ENCODE data around the gene TENT5A.
A peak's percentile ranks its signal among the peaks of the same experiment; 100 is the strongest.

TENT5A gene

DNA sequence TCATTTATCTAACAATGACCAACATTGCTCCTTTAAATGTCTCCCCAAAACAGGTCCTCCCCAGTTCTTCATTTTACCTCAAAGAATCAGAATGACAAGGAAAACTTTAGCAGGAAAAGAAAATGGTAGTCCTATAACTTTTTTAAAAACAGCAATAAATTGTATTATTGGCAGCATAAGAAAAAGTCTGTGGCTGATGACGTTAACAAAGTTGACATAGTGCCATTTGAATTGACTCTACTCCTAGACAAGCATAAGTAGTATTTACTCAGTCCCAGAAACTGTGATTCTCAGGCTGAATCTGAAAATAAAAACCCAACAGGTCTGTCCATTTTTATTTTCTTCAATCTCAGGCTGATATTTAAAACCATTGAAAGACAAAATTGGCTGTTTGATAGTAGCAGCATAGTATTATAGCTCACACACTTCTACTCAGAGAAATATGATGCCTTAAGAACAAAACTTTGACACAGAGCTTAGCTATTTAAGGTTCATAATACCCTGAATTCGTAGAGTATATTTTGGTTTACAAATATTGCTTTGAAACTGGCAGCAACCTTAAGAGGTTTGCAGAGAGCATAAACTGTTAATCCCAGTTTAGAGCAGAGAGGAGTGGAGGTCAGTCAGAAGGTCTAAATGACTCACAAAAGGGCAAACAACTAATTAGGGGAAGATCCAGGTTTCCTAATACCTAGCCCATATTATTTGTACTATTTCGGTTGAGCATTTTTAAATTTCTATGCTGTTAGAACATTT is 35.0 kb upstream of the TENT5A start:
- TF ChIP-seq EZH2phosphoT487 (IDR thresholded peaks at IDR 0.05; ENCODE audit: low read depth) = no peak
- TF ChIP-seq, protein P1, sequence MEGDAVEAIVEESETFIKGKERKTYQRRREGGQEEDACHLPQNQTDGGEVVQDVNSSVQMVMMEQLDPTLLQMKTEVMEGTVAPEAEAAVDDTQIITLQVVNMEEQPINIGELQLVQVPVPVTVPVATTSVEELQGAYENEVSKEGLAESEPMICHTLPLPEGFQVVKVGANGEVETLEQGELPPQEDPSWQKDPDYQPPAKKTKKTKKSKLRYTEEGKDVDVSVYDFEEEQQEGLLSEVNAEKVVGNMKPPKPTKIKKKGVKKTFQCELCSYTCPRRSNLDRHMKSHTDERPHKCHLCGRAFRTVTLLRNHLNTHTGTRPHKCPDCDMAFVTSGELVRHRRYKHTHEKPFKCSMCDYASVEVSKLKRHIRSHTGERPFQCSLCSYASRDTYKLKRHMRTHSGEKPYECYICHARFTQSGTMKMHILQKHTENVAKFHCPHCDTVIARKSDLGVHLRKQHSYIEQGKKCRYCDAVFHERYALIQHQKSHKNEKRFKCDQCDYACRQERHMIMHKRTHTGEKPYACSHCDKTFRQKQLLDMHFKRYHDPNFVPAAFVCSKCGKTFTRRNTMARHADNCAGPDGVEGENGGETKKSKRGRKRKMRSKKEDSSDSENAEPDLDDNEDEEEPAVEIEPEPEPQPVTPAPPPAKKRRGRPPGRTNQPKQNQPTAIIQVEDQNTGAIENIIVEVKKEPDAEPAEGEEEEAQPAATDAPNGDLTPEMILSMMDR (IDR thresholded peaks at IDR 0.05; ENCODE audit: low read depth, low read length) = no peak
- H3K36me3 ChIP-seq (replicated peaks; ENCODE audit: low read depth, low read length) = no peaks in the 10 kb centered on the region
- H2AFZ ChIP-seq (ENCODE audit: low read depth, low read length) = no peak overlapping the region
- no peaks in the 10 kb centered on the region for H3K79me2 ChIP-seq (ENCODE audit: low read length)
- no peaks in the 10 kb centered on the region for H3K27me3 ChIP-seq (ENCODE audit: low read depth, low read length)
- H3K4me2 ChIP-seq (ENCODE audit: low read length) = no peak overlapping the region
- H3K27ac ChIP-seq (ENCODE audit: low read length) = no peak overlapping the region
- no peak overlapping the region for H3K9ac ChIP-seq (ENCODE audit: low read length)
- no peaks in the 10 kb centered on the region for H4K20me1 ChIP-seq (ENCODE audit: insufficient read depth, low read length)
- no peak overlapping the region for H3K4me3 ChIP-seq (ENCODE audit: low read length)
- no peaks in the 10 kb centered on the region for H3K9me3 ChIP-seq (ENCODE audit: insufficient read depth, low read length)
- H3K4me1 ChIP-seq (ENCODE audit: low read length) = peaks cover 19% of the 10 kb centered on the region

DNA sequence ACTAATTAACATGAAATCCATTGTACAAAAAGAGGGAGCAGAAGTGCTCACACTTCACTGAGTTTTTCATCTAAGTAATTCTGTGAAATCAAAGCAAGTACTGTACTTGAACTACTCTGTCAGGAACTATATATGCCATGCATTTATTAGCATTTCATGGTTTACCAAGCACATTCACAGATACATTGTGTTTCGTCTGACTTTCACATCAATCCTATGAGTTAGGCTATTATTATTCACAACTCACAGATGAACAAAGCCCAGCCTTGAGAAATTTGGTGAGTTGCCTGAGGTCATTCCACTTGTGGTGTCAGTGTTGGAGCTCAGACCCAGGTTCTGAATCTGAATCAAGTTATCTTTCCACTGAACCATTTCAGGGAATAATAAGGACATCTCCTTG is 33.7 kb upstream of the TENT5A start:
- H3K36me3 ChIP-seq (replicated peaks; ENCODE audit: low read depth, low read length) = no peaks in the 10 kb centered on the region
- no peaks in the 10 kb centered on the region for H3K27me3 ChIP-seq (ENCODE audit: low read depth, low read length)
- H3K79me2 ChIP-seq (ENCODE audit: low read length) = no peaks in the 10 kb centered on the region
- 0 out of 2 replicates have a peak overlapping the region, but pooled peaks have one; percentile 1 for H3K4me3 ChIP-seq (ENCODE audit: low read length)
- H3K9ac ChIP-seq (ENCODE audit: low read length) = no peak overlapping the region
- H3K4me2 ChIP-seq (ENCODE audit: low read length) = peak overlapping the region; percentile 19
- TF ChIP-seq, protein P1 (IDR thresholded peaks at IDR 0.05; ENCODE audit: low read depth, low read length) = no peak
- no peak for TF ChIP-seq EZH2phosphoT487 (IDR thresholded peaks at IDR 0.05; ENCODE audit: low read depth)
- H2AFZ ChIP-seq (ENCODE audit: low read depth, low read length) = no peak overlapping the region
- H4K20me1 ChIP-seq (ENCODE audit: insufficient read depth, low read length) = no peaks in the 10 kb centered on the region
- H3K27ac ChIP-seq (ENCODE audit: low read length) = no peak overlapping the region
- H3K9me3 ChIP-seq (ENCODE audit: insufficient read depth, low read length) = 0 out of 2 replicates have a peak, but pooled peaks cover 9% of the 10 kb centered on the region
- peaks cover 19% of the 10 kb centered on the region for H3K4me1 ChIP-seq (ENCODE audit: low read length)

DNA sequence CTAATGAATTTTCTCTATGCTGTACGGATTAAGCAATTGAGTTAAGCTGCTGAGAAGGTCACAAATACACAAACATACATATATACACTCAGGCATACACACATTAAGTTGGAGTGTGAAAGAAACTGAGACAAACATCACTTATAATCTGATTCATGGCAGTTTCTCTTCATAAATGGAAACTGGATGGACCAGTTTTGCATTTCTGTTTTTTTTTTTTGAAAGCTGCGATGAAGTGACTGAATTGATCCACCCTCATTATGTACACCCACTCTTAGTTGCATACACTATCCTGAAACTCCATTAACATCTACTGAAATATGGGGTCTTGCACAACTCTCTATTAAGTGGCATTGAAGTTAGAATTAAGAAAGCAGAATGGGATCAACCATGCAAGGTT is 32.9 kb upstream of the TENT5A start:
- H3K27ac ChIP-seq (ENCODE audit: low read length) = no peak overlapping the region
- peaks cover 19% of the 10 kb centered on the region for H3K4me1 ChIP-seq (ENCODE audit: low read length)
- H3K9me3 ChIP-seq (ENCODE audit: insufficient read depth, low read length) = 0 out of 2 replicates have a peak, but pooled peaks cover 10% of the 10 kb centered on the region
- no peaks in the 10 kb centered on the region for H3K36me3 ChIP-seq (replicated peaks; ENCODE audit: low read depth, low read length)
- no peak overlapping the region for H3K4me3 ChIP-seq (ENCODE audit: low read length)
- no peak overlapping the region for H3K9ac ChIP-seq (ENCODE audit: low read length)
- no peaks in the 10 kb centered on the region for H4K20me1 ChIP-seq (ENCODE audit: insufficient read depth, low read length)
- peak overlapping the region; percentile 19 for H3K4me2 ChIP-seq (ENCODE audit: low read length)
- TF ChIP-seq, protein P1 (IDR thresholded peaks at IDR 0.05; ENCODE audit: low read depth, low read length) = no peak
- TF ChIP-seq EZH2phosphoT487 (IDR thresholded peaks at IDR 0.05; ENCODE audit: low read depth) = no peak
- no peaks in the 10 kb centered on the region for H3K27me3 ChIP-seq (ENCODE audit: low read depth, low read length)
- H3K79me2 ChIP-seq (ENCODE audit: low read length) = no peaks in the 10 kb centered on the region
- H2AFZ ChIP-seq (ENCODE audit: low read depth, low read length) = no peak overlapping the region

DNA sequence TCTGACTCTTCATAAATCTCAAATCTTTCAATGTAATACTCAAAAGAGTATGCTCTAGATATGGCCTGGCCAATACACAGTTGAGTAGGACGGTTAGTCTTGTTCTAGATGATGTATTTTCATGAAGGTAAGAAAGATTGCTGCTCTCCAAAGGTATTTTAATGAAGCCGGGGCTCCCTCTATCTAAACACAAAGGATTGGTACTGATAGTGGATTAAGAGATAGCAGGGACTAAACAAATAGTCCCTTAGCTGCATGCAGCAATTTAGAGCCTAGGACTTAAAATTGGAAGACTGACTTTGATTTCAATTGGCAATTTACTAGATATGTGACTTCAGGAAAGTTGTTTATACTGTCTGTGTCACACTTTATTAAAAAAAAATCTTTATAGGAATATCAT is 31.4 kb upstream of the TENT5A start:
- Histone ChIP-seq H4K20me1 (ENCODE audit: insufficient read depth, low read length) (no peaks in the 10 kb centered on the region), H3K4me2 (ENCODE audit: low read length) (no peak overlapping the region)
- TF ChIP-seq, protein P1 (IDR thresholded peaks at IDR 0.05; ENCODE audit: low read depth, low read length) = no peak
- TF ChIP-seq EZH2phosphoT487 (IDR thresholded peaks at IDR 0.05; ENCODE audit: low read depth) = no peak

More for the DNA sequence above, 31.4 kb upstream of the TENT5A start:
- Histone ChIP-seq H3K36me3 (replicated peaks; ENCODE audit: low read depth, low read length) (no peaks in the 10 kb centered on the region), H3K27me3 (ENCODE audit: low read depth, low read length) (no peaks in the 10 kb centered on the region), H3K27ac (ENCODE audit: low read length) (no peak overlapping the region), H3K9ac (ENCODE audit: low read length) (no peak overlapping the region), H3K9me3 (ENCODE audit: insufficient read depth, low read length) (0 out of 2 replicates have a peak, but pooled peaks cover 10% of the 10 kb centered on the region), H2AFZ (ENCODE audit: low read depth, low read length) (no peak overlapping the region), H3K4me3 (ENCODE audit: low read length) (no peak overlapping the region), H3K4me1 (ENCODE audit: low read length) (peaks cover 19% of the 10 kb centered on the region), H3K79me2 (ENCODE audit: low read length) (no peaks in the 10 kb centered on the region)

Data from OCI-LY3 (cell line).